PC-3 (cell line): ENCODE measurements around the gene DNAH3. TPM values are rescaled to one million over a fixed set of nuclear protein-coding genes. Genes with fewer than 3 reads are reported as not detected.

Source experiments
- ATAC-seq: fragments of 200-7000 bp; cut with Tn5 transposase; 2 replicates; pipeline ENCODE4 v1.9.1; 2020; ENCODE audit warnings: mild to moderate bottlenecking, moderate library complexity
- BruUV-seq: library from RNA; stranded (reverse); fragments of 400-500 nt; replicated peaks from 2 replicates; lab custom pipeline; 2021; lab: Mats Ljungman, UMichigan
- CTCF ChIA-PET: fragments of 300-600 bp; sonication (Branson Sonifier 250); formaldehyde crosslinking; loops from one replicate; lab custom pipeline; 2022; ENCODE audit warnings: antibody characterized with exemption; lab: Charles Lee
- POLR2A ChIA-PET: fragments of 300-600 bp; sonication (Branson Sonifier 250); formaldehyde crosslinking; loops from one replicate; lab custom pipeline; 2022; ENCODE audit warnings: antibody characterized with exemption; ENCODE audit not compliant: unreplicated experiment; lab: Charles Lee
- DNase-seq: peaks from one replicate; pipeline ENCODE4 v3.0.0-alpha.2; 2015
- H2AFZ ChIP-seq: fragments of 300-600 bp; sonication (generic); 2 replicates; pipeline ENCODE4 v1.6.0; 2016; ENCODE audit warnings: antibody characterized with exemption, low read length
- H3F3A ChIP-seq: fragments of 300-600 bp; sonication (generic); one replicate; pipeline ENCODE4 v1.6.0; 2017; ENCODE audit warnings: antibody characterized with exemption, low read length, control low read depth, mild to moderate bottlenecking; ENCODE audit not compliant: unreplicated experiment
- H3K27ac ChIP-seq: fragments of 300-600 bp; sonication (generic); 2 replicates; pipeline ENCODE4 v1.5.1; 2016; ENCODE audit warnings: mild to moderate bottlenecking, low read length
- H3K27me3 ChIP-seq: fragments of 300-600 bp; sonication (generic); 2 replicates; pipeline ENCODE4 v1.6.1; 2016; ENCODE audit warnings: low read length, mixed read lengths
- H3K36me3 ChIP-seq: fragments of 300-600 bp; sonication (generic); 2 replicates; pipeline ENCODE4 v1.6.1; 2016; ENCODE audit warnings: low read depth, mixed run types, low read length, mixed read lengths
- H3K4me1 ChIP-seq: fragments of 300-600 bp; sonication (generic); 2 replicates; pipeline ENCODE4 v1.5.1; 2016; ENCODE audit warnings: low read length; ENCODE audit not compliant: insufficient read depth
- H3K4me2 ChIP-seq: fragments of 300-600 bp; sonication (generic); 2 replicates; pipeline ENCODE4 v1.6.0; 2016; ENCODE audit warnings: low read length
- H3K4me3 ChIP-seq: fragments of 300-600 bp; sonication (generic); 2 replicates; pipeline ENCODE4 v1.5.1; 2016; ENCODE audit warnings: mild to moderate bottlenecking, low read length, mixed read lengths
- H3K79me2 ChIP-seq: fragments of 300-600 bp; sonication (generic); 2 replicates; pipeline ENCODE4 v1.6.1; 2017; ENCODE audit warnings: low read length, mixed read lengths
- H3K9ac ChIP-seq: fragments of 300-600 bp; sonication (generic); 2 replicates; pipeline ENCODE4 v1.6.0; 2016; ENCODE audit warnings: mild to moderate bottlenecking, low read length
- H3K9me2 ChIP-seq: fragments of 300-600 bp; sonication (generic); replicated peaks from 2 replicates; pipeline ENCODE4 v1.6.1; 2016; ENCODE audit warnings: mixed run types, low read length, mixed read lengths
- H3K9me3 ChIP-seq: fragments of 300-600 bp; sonication (generic); 2 replicates; pipeline ENCODE4 v1.6.1; 2016; ENCODE audit warnings: low read length, mixed read lengths
- H4K20me1 ChIP-seq: fragments of 300-600 bp; sonication (generic); 2 replicates; pipeline ENCODE4 v1.6.1; 2016; ENCODE audit warnings: low read length, mixed read lengths
- EZH2 ChIP-seq: fragments of 300-600 bp; sonication (generic); IDR thresholded peaks from one replicate; pipeline ENCODE4 v1.6.1; 2017; ENCODE audit warnings: antibody characterized with exemption, mild to moderate bottlenecking, low read length; ENCODE audit not compliant: unreplicated experiment
- EZH2phosphoT487 ChIP-seq: fragments of 300-600 bp; sonication (generic); IDR thresholded peaks from 2 replicates; pipeline ENCODE4 v1.6.1; 2018; ENCODE audit warnings: mild to moderate bottlenecking, antibody characterized with exemption, low read length, borderline replicate concordance
- intact Hi-C: fragments of 100-400 bp; cut with micrococcal nuclease; formaldehyde crosslinking; loops from 2 replicates; pipeline ENCODE4 v1.9.0; 2023
- total RNA-seq: library from RNA; depleted of rRNA; stranded (reverse); fragments of >200 nt; gene quantifications from 2 replicates; pipeline ENCODE4 v1.2.3, GENCODE V29; 2014
- TF ChIP-seq, protein P1 (sequence below): fragments of 300-600 bp; sonication (generic); conservative IDR thresholded peaks from 2 replicates; pipeline ENCODE4 v1.5.1; 2017; ENCODE audit warnings: antibody characterized with exemption, low read depth, mild to moderate bottlenecking, low read length

DNAH3 gene
- total RNA-seq, 1 experiment from 2014 or later = 0.11 TPM

DNA sequence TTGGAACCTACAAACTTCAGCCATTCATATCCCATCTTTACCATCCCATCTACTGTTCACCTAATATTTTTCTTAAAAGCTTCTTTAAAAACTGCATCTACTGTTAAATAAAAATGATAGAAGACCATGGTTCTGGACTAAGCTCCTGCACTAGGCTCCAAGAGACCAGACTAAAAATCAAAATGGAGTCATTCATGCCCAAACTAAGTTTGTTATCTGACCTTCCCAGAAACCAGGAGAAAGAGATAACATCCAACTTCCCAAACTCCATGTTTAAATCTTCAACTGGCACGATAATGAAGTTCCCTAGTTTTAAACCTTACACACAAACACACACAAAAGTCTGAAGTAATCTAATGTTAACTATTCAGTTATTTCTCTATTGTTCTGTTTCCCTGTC is 264.3 kb downstream of the DNAH3 start:
- Histone ChIP-seq H3K9ac (no peak overlapping the region), H3K27me3 (no peaks in the 10 kb centered on the region), H3K9me2 (no peaks in the 10 kb centered on the region), H3K4me1 (peaks cover 20% of the 10 kb centered on the region), H3K79me2 (peaks cover 81% of the 10 kb centered on the region), H4K20me1 (0 out of 2 replicates have a peak, but pooled peaks cover 6% of the 10 kb centered on the region), H3K4me2 (no peak overlapping the region), H3K27ac (no peak overlapping the region), H3K9me3 (no peaks in the 10 kb centered on the region), H2AFZ (no peak overlapping the region), H3K4me3 (no peak overlapping the region), H3F3A (no peaks in the 10 kb centered on the region), H3K36me3 (no peaks in the 10 kb centered on the region)
- POLR2A ChIA-PET = no interaction called here
- no TSS peak for BruUV-seq
- DNase-seq = no peak
- no peak for ATAC-seq
- CTCF ChIA-PET = no interaction called here
- intact Hi-C loops = no loop called here
- TF ChIP-seq EZH2 (no peak), EZH2phosphoT487 (no peak)
- TF ChIP-seq, protein P1, sequence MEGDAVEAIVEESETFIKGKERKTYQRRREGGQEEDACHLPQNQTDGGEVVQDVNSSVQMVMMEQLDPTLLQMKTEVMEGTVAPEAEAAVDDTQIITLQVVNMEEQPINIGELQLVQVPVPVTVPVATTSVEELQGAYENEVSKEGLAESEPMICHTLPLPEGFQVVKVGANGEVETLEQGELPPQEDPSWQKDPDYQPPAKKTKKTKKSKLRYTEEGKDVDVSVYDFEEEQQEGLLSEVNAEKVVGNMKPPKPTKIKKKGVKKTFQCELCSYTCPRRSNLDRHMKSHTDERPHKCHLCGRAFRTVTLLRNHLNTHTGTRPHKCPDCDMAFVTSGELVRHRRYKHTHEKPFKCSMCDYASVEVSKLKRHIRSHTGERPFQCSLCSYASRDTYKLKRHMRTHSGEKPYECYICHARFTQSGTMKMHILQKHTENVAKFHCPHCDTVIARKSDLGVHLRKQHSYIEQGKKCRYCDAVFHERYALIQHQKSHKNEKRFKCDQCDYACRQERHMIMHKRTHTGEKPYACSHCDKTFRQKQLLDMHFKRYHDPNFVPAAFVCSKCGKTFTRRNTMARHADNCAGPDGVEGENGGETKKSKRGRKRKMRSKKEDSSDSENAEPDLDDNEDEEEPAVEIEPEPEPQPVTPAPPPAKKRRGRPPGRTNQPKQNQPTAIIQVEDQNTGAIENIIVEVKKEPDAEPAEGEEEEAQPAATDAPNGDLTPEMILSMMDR = no peak

- Histone ChIP-seq H3K27ac (no peak overlapping the region), H4K20me1 (0 out of 2 replicates have a peak, but pooled peaks cover 6% of the 10 kb centered on the region), H3K4me2 (peak overlapping the region; percentile 19), H3K4me1 (peaks cover 41% of the 10 kb centered on the region), H3K9ac (no peak overlapping the region), H3K79me2 (peaks cover 87% of the 10 kb centered on the region), H3K36me3 (no peaks in the 10 kb centered on the region), H3F3A (no peaks in the 10 kb centered on the region), H3K9me2 (no peaks in the 10 kb centered on the region), H3K4me3 (no peak overlapping the region), H3K27me3 (no peaks in the 10 kb centered on the region), H2AFZ (no peak overlapping the region), H3K9me3 (no peaks in the 10 kb centered on the region)
- BruUV-seq = no TSS peak
- intact Hi-C loops = no loop called here
- ChIA-PET CTCF (no interaction called here), POLR2A (no interaction called here)
- TF ChIP-seq, protein P1 = no peak
- no peak for TF ChIP-seq EZH2
- no peak for TF ChIP-seq EZH2phosphoT487
- DNase-seq (peak; percentile 51), ATAC-seq (no peak; the same call in 1 of the 2 replicates)
Observed at GRCh38 chr16:20884240-20884556, 266.4 kb downstream of the DNAH3 start.

DNA sequence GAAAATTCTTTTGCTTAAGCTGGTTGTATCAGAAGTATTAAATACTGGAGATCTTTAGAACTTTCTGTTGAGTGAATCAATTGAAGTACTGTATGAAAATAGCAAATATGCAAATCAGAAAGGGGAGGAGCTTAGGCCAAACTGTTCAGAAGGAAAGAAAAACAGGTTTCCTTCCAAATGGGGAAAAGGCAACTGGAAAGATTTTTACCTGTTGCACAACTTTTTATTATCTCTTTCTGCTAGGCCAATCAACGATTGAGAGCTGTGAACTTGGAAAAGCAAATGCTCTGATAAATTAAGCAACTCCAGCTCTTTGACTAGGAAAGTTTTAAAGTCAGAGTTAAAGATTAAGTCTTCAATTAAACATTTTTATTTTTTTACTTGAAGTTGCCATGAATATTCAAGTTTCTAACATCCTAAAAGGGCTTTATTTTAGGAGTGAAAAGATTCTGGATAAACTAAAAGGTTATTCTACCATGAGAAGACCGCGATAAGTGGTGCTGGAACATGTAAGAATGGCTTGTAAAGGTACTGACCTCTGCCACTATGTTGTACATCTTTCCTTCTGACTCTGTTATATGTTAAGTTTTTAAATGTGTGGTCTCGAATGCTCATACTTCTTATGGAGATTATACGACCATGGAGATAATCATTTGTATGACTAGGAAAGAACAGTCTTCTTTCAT is 266.9 kb downstream of the DNAH3 start:
- Histone ChIP-seq H2AFZ (no peak overlapping the region), H3K4me3 (no peak overlapping the region), H3K4me1 (peaks cover 46% of the 10 kb centered on the region), H4K20me1 (0 out of 2 replicates have a peak, but pooled peaks cover 6% of the 10 kb centered on the region), H3K4me2 (no peak overlapping the region; the same call in 1 of the 2 replicates), H3K9ac (no peak overlapping the region), H3K27ac (no peak overlapping the region), H3K36me3 (no peaks in the 10 kb centered on the region), H3F3A (no peaks in the 10 kb centered on the region), H3K27me3 (no peaks in the 10 kb centered on the region), H3K9me2 (no peaks in the 10 kb centered on the region), H3K79me2 (peaks cover 91% of the 10 kb centered on the region), H3K9me3 (no peaks in the 10 kb centered on the region)
- DNase-seq = no peak
- TF ChIP-seq EZH2phosphoT487 (no peak), EZH2 (no peak)
- TF ChIP-seq, protein P1 = no peak
- POLR2A ChIA-PET = no interaction called here
- BruUV-seq = no TSS peak
- CTCF ChIA-PET = no interaction called here
- intact Hi-C loops = no loop called here
- ATAC-seq = no peak
